Activated T-cell treated with anti-CD3 and anti-CD28 coated beads, Interleukin-2, amount 50 U/mL, for 4 hours (primary cell): ENCODE results near the gene DPH1. TPM values are rescaled to one million over a fixed set of nuclear protein-coding genes. Genes with fewer than 3 reads are reported as not detected.
"Not testable (repeated sequence)": the region's sequence is repeated elsewhere in the genome, so short reads cannot be mapped to it uniquely, and the experiment has no call there.

ENCODE experiments used
- ATAC-seq, 2 donors: fragments of 200-7000 bp; cut with Tn5 transposase; one replicate each; pipeline ENCODE4 v1.10.0; 2021
- DNase-seq: peaks from one replicate; pipeline ENCODE4 v3.0.0-alpha.2; 2020
- H3K27me3 Mint-ChIP-seq: one replicate; pipeline ENCODE4 v1.8.0; 2021; ENCODE audit warnings: low read depth, mixed read lengths
- H3K36me3 Mint-ChIP-seq: one replicate; pipeline ENCODE4 v1.8.0; 2022; ENCODE audit warnings: mixed read lengths; ENCODE audit not compliant: insufficient read depth
- H3K4me1 Mint-ChIP-seq: one replicate; pipeline ENCODE4 v1.8.0; 2021; ENCODE audit warnings: low read depth, mixed read lengths
- H3K4me3 Mint-ChIP-seq: one replicate; pipeline ENCODE4 v1.8.0; 2021; ENCODE audit warnings: mild to moderate bottlenecking, moderate library complexity, mixed read lengths
- H3K9me3 Mint-ChIP-seq: one replicate; pipeline ENCODE4 v1.8.0; 2021; ENCODE audit warnings: mixed read lengths
- total RNA-seq, 3 donors: library from RNA; stranded (reverse); gene quantifications; one replicate each; pipeline ENCODE4 v1.2.1, GENCODE V29; 2021

The DPH1 gene
- total RNA-seq, 3 donors from 2014 or later = 56.6 to 59.9 (median 58.5) TPM

GRCh38 chr17:1997927-1998742 lies 31.8 kb upstream of the DPH1 start:
- Mint-ChIP-seq H3K36me3 (no peaks in the 10 kb centered on the region), H3K9me3 (no peaks in the 10 kb centered on the region), H3K4me1 (peaks cover 8% of the 10 kb centered on the region), H3K4me3 (no peak overlapping the region), H3K27me3 (peaks cover 38% of the 10 kb centered on the region)
- ATAC-seq (peak; percentile 55 to 68), DNase-seq (no peak)

- ATAC-seq = no peak
Observed at GRCh38 chr17:1999557-2000251, 30.2 kb upstream of the DPH1 start.

GRCh38 chr17:2002767-2003329 lies 27.1 kb upstream of the DPH1 start:
- DNase-seq (no peak), ATAC-seq (no peak)
- H3K9me3 Mint-ChIP-seq = no peaks in the 10 kb centered on the region
- H3K36me3 Mint-ChIP-seq = no peaks in the 10 kb centered on the region
- peaks cover 5% of the 10 kb centered on the region for H3K4me1 Mint-ChIP-seq
- H3K4me3 Mint-ChIP-seq = no peak overlapping the region
- H3K27me3 Mint-ChIP-seq = peaks cover 15% of the 10 kb centered on the region

More at GRCh38 chr17:1999557-2000251, 30.2 kb upstream of the DPH1 start:
- no peak for DNase-seq
- Mint-ChIP-seq H3K27me3 (peaks cover 32% of the 10 kb centered on the region), H3K9me3 (no peaks in the 10 kb centered on the region), H3K36me3 (no peaks in the 10 kb centered on the region), H3K4me3 (peak overlapping the region; percentile 29), H3K4me1 (peaks cover 8% of the 10 kb centered on the region)

- DNase-seq (no peak), ATAC-seq (no peak)
- H3K4me1 Mint-ChIP-seq = peaks cover 5% of the 10 kb centered on the region
- peaks cover 15% of the 10 kb centered on the region for H3K27me3 Mint-ChIP-seq
- no peaks in the 10 kb centered on the region for H3K9me3 Mint-ChIP-seq
- no peak overlapping the region for H3K4me3 Mint-ChIP-seq
- H3K36me3 Mint-ChIP-seq = no peaks in the 10 kb centered on the region
Observed at GRCh38 chr17:2003525-2003924, 26.4 kb upstream of the DPH1 start.

- Mint-ChIP-seq H3K4me1 (no peaks in the 10 kb centered on the region), H3K4me3 (no peak overlapping the region), H3K27me3 (peaks cover 7% of the 10 kb centered on the region), H3K9me3 (no peaks in the 10 kb centered on the region), H3K36me3 (no peaks in the 10 kb centered on the region)
- ATAC-seq = no peak
- no peak for DNase-seq
Observed at GRCh38 chr17:2004435-2004952, 25.5 kb upstream of the DPH1 start.

GRCh38 chr17:2008332-2009126 lies 21.4 kb upstream of the DPH1 start:
- no peaks in the 10 kb centered on the region for H3K9me3 Mint-ChIP-seq

GRCh38 chr17:2009737-2010136 lies 20.2 kb upstream of the DPH1 start:
- Mint-ChIP-seq H3K4me3 (no peak overlapping the region), H3K36me3 (no peaks in the 10 kb centered on the region), H3K4me1 (no peaks in the 10 kb centered on the region), H3K27me3 (peaks cover 10% of the 10 kb centered on the region), H3K9me3 (no peaks in the 10 kb centered on the region)
- ATAC-seq (no peak), DNase-seq (no peak)

More at GRCh38 chr17:2008332-2009126, 21.4 kb upstream of the DPH1 start:
- H3K4me1 Mint-ChIP-seq = no peaks in the 10 kb centered on the region
- H3K27me3 Mint-ChIP-seq = peaks cover 9% of the 10 kb centered on the region
- ATAC-seq (no peak), DNase-seq (no peak)
- no peaks in the 10 kb centered on the region for H3K36me3 Mint-ChIP-seq
- no peak overlapping the region for H3K4me3 Mint-ChIP-seq

GRCh38 chr17:2011411-2012371 lies 18.3 kb upstream of the DPH1 start:
- no peaks in the 10 kb centered on the region for H3K4me1 Mint-ChIP-seq
- DNase-seq = no peak
- no peaks in the 10 kb centered on the region for H3K9me3 Mint-ChIP-seq
- H3K27me3 Mint-ChIP-seq = peaks cover 15% of the 10 kb centered on the region
- H3K4me3 Mint-ChIP-seq = no peak overlapping the region
- no peaks in the 10 kb centered on the region for H3K36me3 Mint-ChIP-seq
- no peak for ATAC-seq

- H3K27me3 Mint-ChIP-seq = peaks cover 15% of the 10 kb centered on the region
- H3K9me3 Mint-ChIP-seq = no peaks in the 10 kb centered on the region
- ATAC-seq = no peak
- no peak overlapping the region for H3K4me3 Mint-ChIP-seq
- DNase-seq = no peak
- no peaks in the 10 kb centered on the region for H3K36me3 Mint-ChIP-seq
- no peaks in the 10 kb centered on the region for H3K4me1 Mint-ChIP-seq
Observed at GRCh38 chr17:2012499-2012898, 17.5 kb upstream of the DPH1 start.

GRCh38 chr17:2013220-2013993 lies 16.5 kb upstream of the DPH1 start:
- not testable (repeated sequence) for H3K4me1 Mint-ChIP-seq, H3K9me3 Mint-ChIP-seq, DNase-seq, H3K36me3 Mint-ChIP-seq, ATAC-seq, H3K4me3 Mint-ChIP-seq
- H3K27me3 Mint-ChIP-seq = peaks cover 15% of the 10 kb centered on the region

GRCh38 chr17:2013994-2014317 lies 16.0 kb upstream of the DPH1 start:
- Mint-ChIP-seq H3K4me3 (no peak overlapping the region), H3K36me3 (no peaks in the 10 kb centered on the region), H3K9me3 (no peaks in the 10 kb centered on the region), H3K27me3 (peaks cover 15% of the 10 kb centered on the region), H3K4me1 (no peaks in the 10 kb centered on the region)
- DNase-seq (no peak), ATAC-seq (no peak)

- ATAC-seq = no peak
- peaks cover 26% of the 10 kb centered on the region for H3K27me3 Mint-ChIP-seq
- no peak for DNase-seq
- H3K9me3 Mint-ChIP-seq = no peaks in the 10 kb centered on the region
- H3K36me3 Mint-ChIP-seq = no peaks in the 10 kb centered on the region
- no peaks in the 10 kb centered on the region for H3K4me1 Mint-ChIP-seq
- no peak overlapping the region for H3K4me3 Mint-ChIP-seq
Observed at GRCh38 chr17:2015314-2015713, 14.6 kb upstream of the DPH1 start.

GRCh38 chr17:2016494-2016893 lies 13.5 kb upstream of the DPH1 start:
- ATAC-seq (no peak), DNase-seq (no peak)
- no peaks in the 10 kb centered on the region for H3K4me1 Mint-ChIP-seq
- H3K27me3 Mint-ChIP-seq = peaks cover 24% of the 10 kb centered on the region
- no peaks in the 10 kb centered on the region for H3K36me3 Mint-ChIP-seq
- H3K4me3 Mint-ChIP-seq = no peak overlapping the region
- H3K9me3 Mint-ChIP-seq = no peaks in the 10 kb centered on the region
